ENCODE results near the gene MESP1.

- TF ChIP-seq EP300 (IDR thresholded peaks at IDR 0.05), result no peak
- no peak for TF ChIP-seq CTCF (IDR thresholded peaks at IDR 0.05)
- no peak for TF ChIP-seq POLR2A (IDR thresholded peaks at IDR 0.05)
Observed at GRCh38 chr15:89749951-89750559, 994 bp downstream of the MESP1 start.
